GM06990 (cell line): ENCODE data around the gene KCNK16.

Source experiments
- DNase-seq: peaks from one replicate; pipeline ENCODE4 v3.0.0-alpha.2; 2011; ENCODE audit not compliant: insufficient read length; ENCODE audit errors: extremely low read depth
- H3K27me3 ChIP-seq: replicated peaks from 2 replicates; pipeline ENCODE4 v1.6.0; 2011; ENCODE audit warnings: low read length; ENCODE audit not compliant: control insufficient read depth, insufficient read depth
- H3K36me3 ChIP-seq: 2 replicates; pipeline ENCODE4 v1.5.1; 2011; ENCODE audit warnings: low read length; ENCODE audit not compliant: control insufficient read depth, insufficient read depth
- H3K4me3 ChIP-seq: replicated peaks from 2 replicates; pipeline ENCODE4 v1.5.1; 2011; ENCODE audit warnings: low read depth, mild to moderate bottlenecking, control low read depth, low read length
- TF ChIP-seq, protein P1 (sequence below): IDR thresholded peaks from 2 replicates; pipeline ENCODE4 v1.5.1; 2011; ENCODE audit warnings: low read length, control low read depth, mild to moderate bottlenecking, inconsistent platforms; ENCODE audit not compliant: insufficient read depth, poor library complexity, severe bottlenecking

Gene KCNK16

DNA sequence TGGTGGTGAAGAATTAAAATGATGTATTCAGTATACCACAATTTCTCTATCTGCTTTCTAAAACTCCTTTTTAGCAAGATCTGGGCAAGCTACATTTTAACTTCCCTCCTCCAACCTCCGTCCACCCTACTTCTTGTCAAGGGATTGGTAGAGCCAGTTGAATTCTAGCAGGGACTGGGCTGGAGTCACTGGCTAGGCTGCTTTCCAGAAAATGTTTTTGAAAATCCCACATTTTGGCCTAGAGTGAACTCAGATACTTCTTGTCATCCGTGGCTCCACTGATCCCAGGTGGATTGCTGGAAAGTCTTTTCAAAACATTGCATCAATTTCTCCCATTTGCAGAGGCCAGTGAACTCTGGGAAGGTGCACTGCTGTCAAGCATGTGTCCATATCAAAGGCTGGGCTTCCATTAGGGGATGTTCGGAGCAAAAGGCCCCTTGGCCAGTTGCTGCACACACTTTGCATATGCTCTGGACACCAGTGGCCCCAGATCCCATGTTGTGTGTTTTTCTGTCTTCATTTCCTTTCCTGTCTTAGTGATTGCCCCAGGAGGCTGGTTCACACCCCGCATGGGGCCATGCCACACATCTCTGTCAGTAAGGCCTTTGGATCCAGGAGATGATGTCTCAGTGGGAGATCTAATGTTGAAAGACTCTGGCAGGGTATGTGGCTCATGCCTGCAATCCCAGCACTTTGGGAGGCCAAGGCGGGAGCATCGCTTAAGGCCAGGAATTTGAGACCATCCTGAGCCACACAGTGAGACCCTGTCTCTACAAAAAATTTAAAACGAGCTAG lies 11.3 kb upstream of the KCNK16 start:
- no peaks in the 10 kb centered on the region for H3K36me3 ChIP-seq
- TF ChIP-seq, protein P1, sequence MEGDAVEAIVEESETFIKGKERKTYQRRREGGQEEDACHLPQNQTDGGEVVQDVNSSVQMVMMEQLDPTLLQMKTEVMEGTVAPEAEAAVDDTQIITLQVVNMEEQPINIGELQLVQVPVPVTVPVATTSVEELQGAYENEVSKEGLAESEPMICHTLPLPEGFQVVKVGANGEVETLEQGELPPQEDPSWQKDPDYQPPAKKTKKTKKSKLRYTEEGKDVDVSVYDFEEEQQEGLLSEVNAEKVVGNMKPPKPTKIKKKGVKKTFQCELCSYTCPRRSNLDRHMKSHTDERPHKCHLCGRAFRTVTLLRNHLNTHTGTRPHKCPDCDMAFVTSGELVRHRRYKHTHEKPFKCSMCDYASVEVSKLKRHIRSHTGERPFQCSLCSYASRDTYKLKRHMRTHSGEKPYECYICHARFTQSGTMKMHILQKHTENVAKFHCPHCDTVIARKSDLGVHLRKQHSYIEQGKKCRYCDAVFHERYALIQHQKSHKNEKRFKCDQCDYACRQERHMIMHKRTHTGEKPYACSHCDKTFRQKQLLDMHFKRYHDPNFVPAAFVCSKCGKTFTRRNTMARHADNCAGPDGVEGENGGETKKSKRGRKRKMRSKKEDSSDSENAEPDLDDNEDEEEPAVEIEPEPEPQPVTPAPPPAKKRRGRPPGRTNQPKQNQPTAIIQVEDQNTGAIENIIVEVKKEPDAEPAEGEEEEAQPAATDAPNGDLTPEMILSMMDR: no peak
- H3K4me3 ChIP-seq: no peak overlapping the region
- H3K27me3 ChIP-seq: no peaks in the 10 kb centered on the region
- DNase-seq: no peak

DNA sequence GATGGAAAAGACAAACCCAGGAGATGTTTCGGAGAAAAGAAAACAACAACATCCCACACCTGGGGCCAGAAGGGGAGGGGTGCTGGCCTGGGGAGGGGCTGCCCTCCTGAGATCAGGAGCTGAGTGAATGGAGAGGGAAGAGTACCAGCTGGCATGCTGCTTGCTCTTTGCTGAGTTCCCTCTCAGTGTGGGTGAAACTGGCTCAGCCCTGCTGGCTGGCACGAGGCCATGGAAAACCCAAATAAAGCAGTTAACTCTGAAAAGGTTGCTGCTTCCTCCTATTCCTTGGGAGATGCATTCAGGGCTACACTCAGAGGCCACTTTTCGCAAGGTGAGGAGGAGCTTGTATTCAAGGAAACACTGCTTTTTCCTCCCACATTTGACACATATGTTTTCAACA lies 8.0 kb upstream of the KCNK16 start:
- TF ChIP-seq, protein P1: no peak
- no peak overlapping the region for H3K4me3 ChIP-seq
- H3K27me3 ChIP-seq: no peaks in the 10 kb centered on the region; the same call in 1 of the 2 replicates
- no peak for DNase-seq
- H3K36me3 ChIP-seq: no peaks in the 10 kb centered on the region

DNA sequence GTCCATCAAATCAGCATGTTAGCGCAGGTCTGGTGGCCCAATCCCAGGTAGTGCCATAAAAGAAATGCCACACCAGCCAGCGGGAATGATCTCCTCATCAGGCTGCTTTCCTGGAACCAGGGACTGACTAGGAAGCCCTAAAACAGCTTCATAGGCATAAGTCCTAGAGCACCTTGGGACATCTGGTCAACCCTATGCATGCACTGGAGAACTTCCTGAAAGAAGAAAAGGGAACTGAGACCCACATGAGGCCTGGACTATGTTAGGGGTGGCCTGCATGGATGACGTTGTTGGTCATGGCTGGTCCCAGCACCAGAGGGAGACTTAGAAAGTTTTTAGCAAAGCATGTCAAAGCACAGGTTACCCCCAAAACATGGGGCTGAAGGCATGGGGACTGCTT lies 7.6 kb upstream of the KCNK16 start:
- no peak overlapping the region for H3K4me3 ChIP-seq
- TF ChIP-seq, protein P1: no peak
- no peaks in the 10 kb centered on the region for H3K36me3 ChIP-seq
- DNase-seq: no peak
- H3K27me3 ChIP-seq: no peaks in the 10 kb centered on the region; the same call in 1 of the 2 replicates

DNA sequence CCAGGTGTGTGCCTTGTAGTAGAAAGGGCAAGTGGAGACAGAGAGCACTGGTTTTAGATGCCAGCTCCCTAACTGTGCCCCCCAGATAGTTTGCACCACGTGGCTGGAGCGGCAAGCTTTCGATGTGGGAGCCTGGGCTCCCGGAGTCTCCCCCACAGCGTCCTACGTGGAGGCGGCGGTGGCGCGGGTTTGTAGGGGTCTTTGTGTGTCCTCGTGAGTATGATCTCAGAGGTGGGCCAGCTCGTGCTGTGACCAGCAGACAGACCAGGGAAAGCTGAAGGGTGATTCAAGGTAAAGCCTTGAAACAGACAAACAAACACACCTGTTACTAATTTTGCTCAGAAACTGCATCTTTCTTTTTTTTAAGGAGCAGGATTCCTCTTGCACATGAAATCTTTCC lies 5.6 kb upstream of the KCNK16 start:
- Histone ChIP-seq H3K36me3 (no peaks in the 10 kb centered on the region), H3K27me3 (no peaks in the 10 kb centered on the region; the same call in 1 of the 2 replicates), H3K4me3 (no peak overlapping the region)
- no peak for DNase-seq
- TF ChIP-seq, protein P1: no peak

DNA sequence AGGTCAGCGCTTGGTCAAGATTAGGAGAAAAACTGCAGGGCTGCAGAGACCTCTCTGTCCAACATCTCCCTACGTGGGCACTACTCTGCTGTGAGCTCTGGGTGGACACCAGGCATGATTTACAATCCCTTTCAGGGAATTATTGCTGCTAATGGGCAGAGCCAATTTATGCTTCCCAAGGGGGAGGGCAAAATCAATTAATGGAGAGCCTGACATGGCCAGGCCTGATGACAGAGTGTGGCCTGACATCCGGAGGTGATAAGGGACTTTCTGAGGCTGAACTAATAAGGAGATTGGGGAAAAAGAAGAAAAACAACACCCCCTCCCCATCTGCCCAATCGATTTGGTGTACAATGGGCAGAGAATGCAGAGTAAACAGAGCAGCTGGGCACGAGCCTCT lies 5.0 kb upstream of the KCNK16 start:
- Histone ChIP-seq H3K36me3 (no peaks in the 10 kb centered on the region), H3K4me3 (no peak overlapping the region), H3K27me3 (no peaks in the 10 kb centered on the region; the same call in 1 of the 2 replicates)
- DNase-seq: no peak
- TF ChIP-seq, protein P1: no peak
